ENCODE measurements around the gene KISS1R. TPM values are rescaled to one million over a fixed set of nuclear protein-coding genes. Genes with fewer than 3 reads are reported as not detected.

KISS1R gene
- total and polyA plus RNA-seq, 3 experiments from 2014 or later = 0.49 to 2.3 (median 1.2) TPM

GRCh38 chr19:947090-947706 is 30.1 kb downstream of the KISS1R start:
- peaks cover 0 to 8% (median 0%) of the 10 kb centered on the region in 3 donors for H3K4me1 Mint-ChIP-seq
- no peak overlapping the region for H3K4me3 Mint-ChIP-seq
- ChIA-PET CTCF (interaction anchor here (0.8 to 1.4 kb wide), 2 partner anchors 37 kb away, joined by 3 to 4 read pairs; partner anchors contain the start of gene WDR18), POLR2A (interaction anchor here (0.7 kb wide), 1 partner anchor 35 kb away, joined by 3 read pairs; no protein-coding TSS in a partner anchor)
- no peaks in the 10 kb centered on the region for H3K36me3 Mint-ChIP-seq
- no peaks in the 10 kb centered on the region for H3K9me3 Mint-ChIP-seq
- no peak overlapping the region for H3K4me3 ChIP-seq (ENCODE audit: low read length)
- H3K27me3 ChIP-seq (ENCODE audit: insufficient read depth, low read length, poor library complexity, severe bottlenecking) = no peaks in the 10 kb centered on the region
- no peaks in the 10 kb centered on the region for H3K9me3 ChIP-seq (ENCODE audit: low read length)
- peaks cover under 1% of the 10 kb centered on the region for H3K4me1 ChIP-seq (ENCODE audit: insufficient read depth, low read length)
- no peak overlapping the region for H3K27ac Mint-ChIP-seq
- H3K27me3 Mint-ChIP-seq = peaks cover 0 to 1% of the 10 kb centered on the region in 2 donors
- DNase-seq = no peak
- no peaks in the 10 kb centered on the region for H3K36me3 ChIP-seq (ENCODE audit: insufficient read depth, low read length)
- H3K27ac ChIP-seq (ENCODE audit: low read depth, low read length) = no peak overlapping the region

DNA sequence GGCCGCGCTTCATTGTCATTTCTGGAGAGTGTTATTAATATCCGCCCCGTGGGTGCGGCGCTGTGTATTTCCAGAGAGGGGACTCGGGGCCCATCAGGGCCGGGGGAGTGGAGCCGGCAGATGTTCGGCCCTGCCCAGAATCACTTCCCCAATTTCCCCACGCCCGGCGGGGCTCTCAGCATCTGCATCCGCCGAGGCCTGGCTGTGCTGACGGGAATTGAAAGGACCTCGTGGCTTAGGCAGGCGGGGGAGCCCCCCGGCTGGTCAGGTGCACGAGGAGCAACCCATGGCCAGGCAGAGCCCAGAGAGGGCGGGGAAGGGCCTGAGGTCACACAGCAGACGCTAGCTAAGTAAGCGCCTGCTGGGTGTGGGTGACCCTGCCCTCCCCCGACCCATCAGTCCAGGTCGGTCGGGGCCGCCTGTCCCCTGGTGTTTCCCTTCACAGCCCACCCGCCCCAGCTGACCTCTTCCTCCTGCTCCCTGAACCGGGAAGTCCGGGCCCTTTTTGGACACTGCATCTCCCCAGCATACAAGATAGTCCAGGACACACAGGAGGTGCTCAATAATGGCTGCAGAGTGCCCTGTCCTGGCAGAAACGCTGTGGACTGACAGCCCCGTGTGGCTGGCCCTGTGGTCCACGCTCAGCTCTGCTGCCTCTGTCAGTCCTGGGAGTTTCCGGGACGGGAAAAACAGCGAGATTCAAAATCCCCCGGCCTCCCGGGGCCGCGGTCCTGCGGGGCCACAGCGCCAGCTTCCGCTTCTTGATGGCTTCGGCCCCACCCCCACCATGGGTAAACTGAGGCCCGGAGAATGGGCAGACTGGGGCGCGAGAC is 30.8 kb downstream of the KISS1R start:
- no peak overlapping the region for H3K27ac ChIP-seq (ENCODE audit: low read depth, low read length)
- no peaks in the 10 kb centered on the region for H3K9me3 ChIP-seq (ENCODE audit: low read length)
- DNase-seq = no peak
- no peak overlapping the region for H3K4me3 ChIP-seq (ENCODE audit: low read length)
- no peaks in the 10 kb centered on the region for H3K9me3 Mint-ChIP-seq
- CTCF ChIA-PET = interaction anchor here (1.4 kb wide), 1 partner anchor 36 kb away, joined by 4 read pairs; the partner anchor contains the start of gene WDR18
- H3K27me3 Mint-ChIP-seq = peaks cover 0 to 1% of the 10 kb centered on the region in 2 donors
- H3K4me3 Mint-ChIP-seq = no peak overlapping the region
- POLR2A ChIA-PET = no interaction called here
- no peak overlapping the region for H3K27ac Mint-ChIP-seq
- no peaks in the 10 kb centered on the region for H3K36me3 ChIP-seq (ENCODE audit: insufficient read depth, low read length)
- no peaks in the 10 kb centered on the region for H3K36me3 Mint-ChIP-seq
- H3K4me1 ChIP-seq (ENCODE audit: insufficient read depth, low read length) = peaks cover 8% of the 10 kb centered on the region
- no peaks in the 10 kb centered on the region for H3K27me3 ChIP-seq (ENCODE audit: insufficient read depth, low read length, poor library complexity, severe bottlenecking)
- peaks cover 0 to 13% (median 1%) of the 10 kb centered on the region in 3 donors for H3K4me1 Mint-ChIP-seq

DNA sequence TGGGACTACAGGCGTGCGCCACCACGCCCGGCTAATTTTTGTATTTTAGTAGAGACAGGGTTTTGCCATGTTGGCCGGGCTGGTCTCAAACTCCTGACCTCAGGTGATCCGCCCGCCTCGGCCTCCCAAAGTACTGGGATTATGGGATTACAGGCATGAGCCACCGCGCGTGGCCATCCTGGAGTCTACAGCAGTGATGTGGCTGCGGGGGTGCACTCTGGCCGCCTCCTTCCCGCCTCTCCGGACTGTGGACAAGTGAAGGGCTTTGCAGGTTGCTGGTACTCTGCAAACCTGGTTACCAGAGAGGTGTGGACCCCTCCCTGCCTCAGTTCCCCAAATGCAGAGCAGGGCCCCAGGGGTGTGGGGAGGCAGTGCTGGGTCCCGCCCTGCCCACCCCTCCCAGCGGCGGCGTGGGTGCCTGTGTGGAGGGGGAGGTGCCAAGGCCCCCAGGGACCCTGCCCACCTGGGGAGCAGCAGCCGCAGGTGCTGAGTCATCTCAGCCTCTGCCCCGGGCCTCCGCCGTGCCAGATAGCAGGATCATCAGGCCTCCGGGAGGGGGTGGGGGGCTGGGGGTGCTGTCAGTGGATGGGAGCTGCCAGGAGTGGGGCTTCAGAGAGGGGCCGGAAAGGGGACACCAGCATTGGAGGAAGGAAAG is 31.8 kb downstream of the KISS1R start:
- POLR2A ChIA-PET = no interaction called here
- H3K27me3 ChIP-seq (ENCODE audit: insufficient read depth, low read length, poor library complexity, severe bottlenecking) = no peaks in the 10 kb centered on the region
- CTCF ChIA-PET = interaction anchor here (1.4 kb wide), 1 partner anchor 35 kb away, joined by 4 read pairs; the partner anchor contains the start of gene WDR18
- Mint-ChIP-seq H3K9me3 (no peaks in the 10 kb centered on the region), H3K36me3 (no peaks in the 10 kb centered on the region), H3K4me1 (peaks cover 0 to 23% (median 2%) of the 10 kb centered on the region in 3 donors), H3K4me3 (no peak overlapping the region), H3K27me3 (peaks cover 0 to 1% of the 10 kb centered on the region in 2 donors), H3K27ac (no peak overlapping the region)
- DNase-seq = no peak
- peaks cover 18% of the 10 kb centered on the region for H3K4me1 ChIP-seq (ENCODE audit: insufficient read depth, low read length)
- H3K36me3 ChIP-seq (ENCODE audit: insufficient read depth, low read length) = no peaks in the 10 kb centered on the region
- no peak overlapping the region for H3K4me3 ChIP-seq (ENCODE audit: low read length)
- H3K9me3 ChIP-seq (ENCODE audit: low read length) = no peaks in the 10 kb centered on the region
- H3K27ac ChIP-seq (ENCODE audit: low read depth, low read length) = no peak overlapping the region

DNA sequence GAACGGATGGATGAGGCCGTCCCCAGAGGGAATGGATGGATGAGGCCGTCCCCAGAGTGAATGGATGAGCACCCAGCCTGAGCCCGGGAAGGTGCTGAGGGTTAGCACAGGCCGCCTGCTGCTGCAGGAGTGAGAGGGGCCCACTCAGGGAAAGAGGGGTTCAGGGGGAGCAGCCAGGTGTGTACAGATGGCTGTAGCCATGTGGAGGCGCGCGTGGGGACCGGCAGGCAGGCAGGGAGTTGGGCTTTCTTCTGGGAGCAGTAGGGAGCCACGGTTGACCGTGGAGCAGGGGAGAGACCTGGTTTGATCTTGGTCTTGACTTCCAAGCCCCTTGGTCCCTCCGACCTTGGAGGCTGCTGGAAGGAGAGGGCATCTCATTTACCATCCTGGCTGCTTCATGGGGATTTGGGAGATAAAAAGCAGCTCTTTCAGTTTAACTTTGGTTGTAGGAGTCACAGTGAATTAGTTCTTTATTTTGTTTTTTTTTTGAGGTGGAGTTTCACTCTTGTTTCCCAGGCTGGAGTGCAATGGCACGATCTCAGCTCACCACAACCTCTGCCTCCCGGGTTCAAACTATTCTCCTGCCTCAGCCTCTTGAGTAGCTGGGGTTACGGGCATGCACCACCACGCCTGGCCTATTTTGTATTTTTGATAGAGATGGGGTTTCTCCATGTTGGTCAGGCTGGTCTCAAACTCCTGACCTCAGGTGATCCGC is 33.4 kb downstream of the KISS1R start:
- Histone ChIP-seq H3K36me3 (ENCODE audit: insufficient read depth, low read length) (no peaks in the 10 kb centered on the region), H3K27ac (ENCODE audit: low read depth, low read length) (no peak overlapping the region), H3K27me3 (ENCODE audit: insufficient read depth, low read length, poor library complexity, severe bottlenecking) (no peaks in the 10 kb centered on the region), H3K4me1 (ENCODE audit: insufficient read depth, low read length) (peaks cover 19% of the 10 kb centered on the region), H3K4me3 (ENCODE audit: low read length) (no peak overlapping the region), H3K9me3 (ENCODE audit: low read length) (no peaks in the 10 kb centered on the region)
- POLR2A ChIA-PET = no interaction called here
- peaks cover 0 to 1% of the 10 kb centered on the region in 2 donors for H3K27me3 Mint-ChIP-seq
- peaks cover 0 to 26% (median 2%) of the 10 kb centered on the region in 3 donors for H3K4me1 Mint-ChIP-seq
- peak overlapping the region in 2 of 7 donors; percentile 15 to 74 for H3K4me3 Mint-ChIP-seq
- no peaks in the 10 kb centered on the region for H3K9me3 Mint-ChIP-seq
- H3K27ac Mint-ChIP-seq = peak overlapping the region in 2 of 8 donors; percentile 27 to 42
- no peaks in the 10 kb centered on the region for H3K36me3 Mint-ChIP-seq
- DNase-seq = no peak
- CTCF ChIA-PET = no interaction called here

GRCh38 chr19:952049-952679 is 35.0 kb downstream of the KISS1R start:
- ChIA-PET CTCF (interaction anchor here (1.0 kb wide), 1 partner anchor 29 kb away, joined by 3 read pairs; no protein-coding TSS in a partner anchor), POLR2A (no interaction called here)
- H3K4me3 ChIP-seq (ENCODE audit: low read length) = no peak overlapping the region
- peaks cover 0 to 1% of the 10 kb centered on the region in 2 donors for H3K27me3 Mint-ChIP-seq
- no peaks in the 10 kb centered on the region for H3K36me3 ChIP-seq (ENCODE audit: insufficient read depth, low read length)
- H3K4me1 ChIP-seq (ENCODE audit: insufficient read depth, low read length) = peaks cover 19% of the 10 kb centered on the region
- peaks cover 0 to 26% (median 2%) of the 10 kb centered on the region in 3 donors for H3K4me1 Mint-ChIP-seq
- peak overlapping the region in 6 of 7 donors; percentile 11 to 73 (median 54) for H3K4me3 Mint-ChIP-seq
- H3K9me3 Mint-ChIP-seq = no peaks in the 10 kb centered on the region
- DNase-seq = no peak
- H3K36me3 Mint-ChIP-seq = no peaks in the 10 kb centered on the region
- no peaks in the 10 kb centered on the region for H3K9me3 ChIP-seq (ENCODE audit: low read length)
- H3K27ac Mint-ChIP-seq = peak overlapping the region in 4 of 8 donors; percentile 29 to 61 (median 44)
- peak overlapping the region; percentile 73 for H3K27ac ChIP-seq (ENCODE audit: low read depth, low read length)
- no peaks in the 10 kb centered on the region for H3K27me3 ChIP-seq (ENCODE audit: insufficient read depth, low read length, poor library complexity, severe bottlenecking)

- Mint-ChIP-seq H3K4me3 (peak overlapping the region; percentile 40 to 81 (median 73)), H3K27me3 (peaks cover 0 to 1% of the 10 kb centered on the region in 2 donors)
These were observed 35.7 kb downstream of the KISS1R start for GRCh38 chr19:952680-953444.

More at GRCh38 chr19:952680-953444, 35.7 kb downstream of the KISS1R start:
- Mint-ChIP-seq H3K27ac (peak overlapping the region in 4 of 8 donors; percentile 3 to 83 (median 72)), H3K9me3 (no peaks in the 10 kb centered on the region), H3K36me3 (no peaks in the 10 kb centered on the region), H3K4me1 (peaks cover 0 to 26% (median 2%) of the 10 kb centered on the region in 3 donors)
- Histone ChIP-seq H3K36me3 (ENCODE audit: insufficient read depth, low read length) (no peaks in the 10 kb centered on the region), H3K4me3 (ENCODE audit: low read length) (peak overlapping the region; percentile 26), H3K9me3 (ENCODE audit: low read length) (no peaks in the 10 kb centered on the region), H3K27ac (ENCODE audit: low read depth, low read length) (peak overlapping the region; percentile 73), H3K4me1 (ENCODE audit: insufficient read depth, low read length) (peaks cover 19% of the 10 kb centered on the region), H3K27me3 (ENCODE audit: insufficient read depth, low read length, poor library complexity, severe bottlenecking) (no peaks in the 10 kb centered on the region)
- ChIA-PET CTCF (interaction anchor here (1.0 kb wide), 1 partner anchor 28 kb away, joined by 3 read pairs; no protein-coding TSS in a partner anchor), POLR2A (no interaction called here)
- no peak for DNase-seq

All from CD8-positive, alpha-beta memory T cell (primary cell).